ENCODE data around the gene MEPCE.
A peak's percentile ranks its signal among the peaks of the same experiment; 100 is the strongest.
"Not testable (repeated sequence)": the region's sequence is repeated elsewhere in the genome, so short reads cannot be mapped to it uniquely, and the experiment has no call there.

Gene MEPCE

GRCh38 chr7:100429637-100430492 is at the start of gene MEPCE:
MEPCE (plus strand) TSS chr7:100429831; CDS start chr7:100430019, 188 bp downstream.
- DNase-seq = peak; percentile 93 to 98

- no peak for DNase-seq
Measured at GRCh38 chr7:100380196-100380595, 49.4 kb upstream of the MEPCE start.

- DNase-seq = not testable (repeated sequence)
Measured at GRCh38 chr7:100381531-100382233, 47.9 kb upstream of the MEPCE start.

- not testable (repeated sequence) for DNase-seq
Measured at GRCh38 chr7:100382234-100382853, 47.3 kb upstream of the MEPCE start.

- no peak for DNase-seq
Measured at GRCh38 chr7:100384628-100385294, 44.9 kb upstream of the MEPCE start.

GRCh38 chr7:100386940-100387339 is 42.7 kb upstream of the MEPCE start:
- DNase-seq = no peak

GRCh38 chr7:100387695-100388094 is 41.9 kb upstream of the MEPCE start:
- no peak for DNase-seq

- DNase-seq = no peak
Measured at GRCh38 chr7:100389437-100390088, 40.1 kb upstream of the MEPCE start.

- DNase-seq = no peak
Measured at GRCh38 chr7:100390286-100391009, 39.2 kb upstream of the MEPCE start.

- DNase-seq = no peak
Measured at GRCh38 chr7:100393233-100393905, 36.3 kb upstream of the MEPCE start.

- no peak for DNase-seq
Measured at GRCh38 chr7:100394077-100394476, 35.6 kb upstream of the MEPCE start.

- peak in 1 of 2 experiments; percentile 55 for DNase-seq
Measured at GRCh38 chr7:100396421-100396982, 33.1 kb upstream of the MEPCE start.

- no peak for DNase-seq
Measured at GRCh38 chr7:100397315-100398081, 32.1 kb upstream of the MEPCE start.

GRCh38 chr7:100398239-100398638 is 31.4 kb upstream of the MEPCE start:
- DNase-seq = no peak

- no peak for DNase-seq
Measured at GRCh38 chr7:100400041-100400440, 29.6 kb upstream of the MEPCE start.

- DNase-seq = peak in 1 of 2 experiments; percentile 3
Measured at GRCh38 chr7:100400656-100401055, 29.0 kb upstream of the MEPCE start.

GRCh38 chr7:100401811-100402210 is 27.8 kb upstream of the MEPCE start:
- DNase-seq = no peak

- DNase-seq = no peak
Measured at GRCh38 chr7:100402241-100402640, 27.4 kb upstream of the MEPCE start.

- DNase-seq = no peak
Measured at GRCh38 chr7:100406767-100407166, 22.9 kb upstream of the MEPCE start.
